ENCODE data around the gene CLCN2.

CLCN2 gene

GRCh38 chr3:184359610-184360009 is 1.8 kb downstream of the CLCN2 start:
- TF ChIP-seq GATA3 (IDR thresholded peaks at IDR 0.05; ENCODE audit: low read depth, low read length) = no peak
- TF ChIP-seq GATA2 (IDR thresholded peaks at IDR 0.05; ENCODE audit: low read depth, low read length) = no peak

GRCh38 chr3:184358921-184359350 is 2.5 kb downstream of the CLCN2 start:
- TF ChIP-seq GATA3 (IDR thresholded peaks at IDR 0.05; ENCODE audit: low read depth, low read length) (no peak), GATA2 (IDR thresholded peaks at IDR 0.05; ENCODE audit: low read depth, low read length) (no peak)

DNA sequence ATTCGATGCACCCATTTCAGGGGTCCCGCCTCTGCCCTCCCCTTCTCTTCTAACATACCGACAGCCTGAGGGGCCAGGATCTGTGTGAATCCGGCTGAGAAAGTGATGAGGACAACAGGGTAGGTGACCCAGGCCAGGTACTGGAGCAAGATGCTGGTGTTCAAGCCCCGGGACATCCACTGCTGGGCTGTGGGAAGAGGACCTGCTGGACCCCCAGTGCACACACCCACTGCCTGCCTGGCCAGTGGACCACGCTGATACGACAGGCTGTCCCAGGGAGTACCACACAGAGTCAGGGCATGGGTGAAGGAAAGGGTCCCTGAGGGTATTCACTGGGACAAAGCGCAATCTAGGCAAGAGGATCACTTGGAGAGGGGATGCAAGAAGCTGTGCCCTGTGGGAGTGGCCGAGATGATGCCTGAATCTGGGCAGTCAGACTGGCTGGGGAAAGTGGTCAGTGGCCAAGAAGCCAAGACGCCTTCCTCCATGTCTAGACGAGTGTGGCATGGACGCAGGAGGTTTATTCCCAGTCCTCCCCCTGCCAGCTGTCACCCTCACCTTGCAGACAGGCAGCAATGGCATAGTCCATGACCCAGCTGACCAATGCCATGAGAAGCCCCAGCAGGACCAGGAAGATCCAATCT is 3.2 kb downstream of the CLCN2 start:
- TF ChIP-seq GATA2 (IDR thresholded peaks at IDR 0.05; ENCODE audit: low read depth, low read length) (no peak), GATA3 (IDR thresholded peaks at IDR 0.05; ENCODE audit: low read depth, low read length) (no peak)

DNA sequence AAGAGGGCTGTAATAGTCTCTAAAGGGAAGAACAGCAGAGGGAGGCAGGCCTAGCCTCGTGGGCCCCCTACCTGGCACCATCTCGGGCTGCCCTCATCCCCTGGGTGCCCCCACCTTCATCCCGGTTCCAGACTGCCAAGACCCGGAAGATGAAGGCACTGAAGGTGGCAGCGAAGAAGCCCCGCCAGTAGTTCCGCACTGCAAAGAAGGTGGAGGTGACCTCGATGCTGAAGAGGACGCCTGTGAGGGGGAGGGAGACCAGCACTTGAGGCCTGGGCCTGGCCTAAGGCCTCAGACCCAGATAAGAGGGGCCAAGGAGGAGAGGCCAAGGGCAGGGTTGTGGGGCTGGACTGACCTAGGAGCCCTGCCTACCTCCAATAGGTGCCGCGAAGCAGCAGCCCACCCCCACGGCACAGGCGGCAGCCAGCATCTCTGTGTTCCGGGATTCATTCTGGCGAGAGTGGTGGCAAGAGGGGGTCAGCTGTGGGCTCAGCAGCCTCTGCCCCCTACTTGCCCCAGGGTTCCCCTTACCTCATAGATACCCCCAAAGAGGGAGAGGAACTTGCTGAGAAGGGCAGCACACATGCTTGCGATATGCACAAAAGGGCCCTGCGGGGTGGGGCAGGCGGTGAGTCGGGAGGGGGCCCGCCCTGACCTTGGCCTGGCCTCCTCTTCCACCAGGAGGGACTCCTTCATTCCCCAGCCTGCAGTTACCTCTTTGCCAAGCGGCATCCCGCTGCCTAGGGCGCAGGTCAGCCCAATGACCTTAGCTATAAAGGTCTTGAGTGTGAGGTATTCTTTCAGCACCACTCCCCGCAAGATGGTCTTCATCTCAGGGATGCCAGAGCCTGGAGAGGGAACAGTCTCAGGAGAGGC is 3.9 kb downstream of the CLCN2 start:
- TF ChIP-seq GATA2 (IDR thresholded peaks at IDR 0.05; ENCODE audit: low read depth, low read length) (no peak), GATA3 (IDR thresholded peaks at IDR 0.05; ENCODE audit: low read depth, low read length) (no peak)

GRCh38 chr3:184355261-184356040 is 6.0 kb downstream of the CLCN2 start:
- TF ChIP-seq GATA2 (IDR thresholded peaks at IDR 0.05; ENCODE audit: low read depth, low read length) = no peak
- TF ChIP-seq GATA3 (IDR thresholded peaks at IDR 0.05; ENCODE audit: low read depth, low read length) = no peak

DNA sequence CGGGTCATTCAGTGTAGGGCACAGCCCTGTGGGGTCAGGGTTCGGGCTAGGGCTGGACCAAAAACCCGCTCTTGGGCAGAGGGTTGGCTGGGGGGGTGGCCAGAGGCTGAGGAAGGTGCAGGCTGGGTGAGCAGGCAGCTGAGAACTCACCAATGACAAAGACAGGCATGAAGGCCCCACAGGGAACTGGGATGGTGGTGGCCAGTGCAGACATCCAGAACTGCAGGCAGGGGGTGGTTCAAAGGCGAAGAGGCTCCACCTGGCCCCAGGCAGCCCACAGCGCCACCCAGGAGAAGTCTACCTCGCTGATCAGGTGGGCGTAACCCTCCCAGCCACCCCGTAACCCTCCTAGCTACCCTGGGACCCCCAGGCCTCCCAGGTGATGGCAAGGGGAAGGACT is 6.7 kb downstream of the CLCN2 start:
- no peak for TF ChIP-seq GATA2 (IDR thresholded peaks at IDR 0.05; ENCODE audit: low read depth, low read length)

DNA sequence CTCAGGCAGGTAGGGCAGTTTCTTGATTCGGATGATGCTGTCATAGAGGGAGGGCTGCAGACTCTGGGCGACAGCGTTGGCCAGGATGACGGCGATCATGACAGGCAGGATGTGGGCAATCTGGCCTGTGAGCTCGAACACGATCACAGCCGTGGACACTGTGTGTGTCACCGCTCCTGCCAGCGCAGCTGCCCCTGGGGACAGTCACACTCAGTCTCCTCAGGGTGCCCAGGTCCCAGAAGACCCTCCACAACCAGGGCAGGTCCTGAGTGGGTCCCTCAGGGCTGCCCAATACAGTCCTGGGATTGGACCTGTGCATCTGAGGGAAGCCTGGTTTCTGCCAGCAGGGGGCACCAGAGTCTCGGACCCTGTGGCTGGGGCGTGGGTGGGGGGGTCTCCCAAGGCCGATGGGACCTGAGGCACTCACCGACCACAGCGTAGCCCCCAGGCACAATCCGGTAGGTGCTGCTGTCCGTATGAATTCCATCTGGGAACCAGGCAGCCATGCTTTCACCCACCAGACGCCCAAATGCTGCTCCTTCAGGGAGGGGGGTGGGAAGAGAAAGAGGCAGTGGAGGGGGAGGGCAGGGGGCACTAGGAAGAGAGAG is 7.2 kb downstream of the CLCN2 start:
- no peak for TF ChIP-seq GATA3 (IDR thresholded peaks at IDR 0.05; ENCODE audit: low read depth, low read length)
- no peak for TF ChIP-seq GATA2 (IDR thresholded peaks at IDR 0.05; ENCODE audit: low read depth, low read length)

- TF ChIP-seq GATA2 (IDR thresholded peaks at IDR 0.05; ENCODE audit: low read depth, low read length) (no peak), GATA3 (IDR thresholded peaks at IDR 0.05; ENCODE audit: low read depth, low read length) (no peak)
These were observed 7.9 kb downstream of the CLCN2 start for GRCh38 chr3:184353546-184353941.

DNA sequence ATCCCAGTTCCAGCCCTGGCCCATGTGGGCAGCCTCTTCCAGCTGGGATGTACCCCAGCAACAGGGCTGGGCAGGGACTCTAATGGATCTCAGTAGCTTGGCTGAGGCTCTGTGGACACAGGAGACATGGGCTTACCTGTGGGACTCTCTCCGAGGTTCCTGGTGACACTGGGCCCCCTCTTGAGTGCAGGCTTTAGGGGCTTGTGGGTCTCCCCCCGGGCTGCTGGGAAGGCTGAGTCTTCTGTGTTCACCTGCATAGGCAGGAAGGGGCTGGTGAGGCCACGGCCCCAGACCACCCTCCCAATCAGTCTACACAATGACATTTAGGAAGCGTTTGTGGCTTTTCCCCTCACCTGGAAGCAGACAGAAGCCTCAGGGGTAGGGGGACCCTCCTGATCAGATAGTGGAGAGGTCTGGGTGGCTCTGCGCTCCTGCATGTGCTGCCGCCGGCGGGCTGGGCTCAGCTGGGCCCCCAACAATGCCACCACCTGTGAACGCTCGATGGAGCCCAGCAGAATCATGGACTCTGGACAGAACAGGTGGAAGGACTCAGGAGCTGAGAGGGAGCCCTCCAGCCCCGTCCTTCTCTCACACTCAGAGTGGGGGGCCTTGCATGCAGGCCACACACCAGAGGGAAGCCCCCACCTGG is 8.4 kb downstream of the CLCN2 start:
- TF ChIP-seq GATA2 (IDR thresholded peaks at IDR 0.05; ENCODE audit: low read depth, low read length) = no peak
- no peak for TF ChIP-seq GATA3 (IDR thresholded peaks at IDR 0.05; ENCODE audit: low read depth, low read length)

GRCh38 chr3:184352149-184352785 is 9.1 kb downstream of the CLCN2 start:
- TF ChIP-seq GATA2 (IDR thresholded peaks at IDR 0.05; ENCODE audit: low read depth, low read length) (no peak), GATA3 (IDR thresholded peaks at IDR 0.05; ENCODE audit: low read depth, low read length) (no peak)

- TF ChIP-seq GATA2 (IDR thresholded peaks at IDR 0.05; ENCODE audit: low read depth, low read length) = no peak
- TF ChIP-seq GATA3 (IDR thresholded peaks at IDR 0.05; ENCODE audit: low read depth, low read length) = no peak
These were observed 9.8 kb downstream of the CLCN2 start for GRCh38 chr3:184351511-184352148.

- TF ChIP-seq GATA3 (IDR thresholded peaks at IDR 0.05; ENCODE audit: low read depth, low read length) (no peak), GATA2 (IDR thresholded peaks at IDR 0.05; ENCODE audit: low read depth, low read length) (no peak)
These were observed 10.8 kb downstream of the CLCN2 start for GRCh38 chr3:184350618-184351017.
